ENCODE results near the gene MS4A6E.
"Not testable (repeated sequence)": the region's sequence is repeated elsewhere in the genome, so short reads cannot be mapped to it uniquely, and the experiment has no call there.

MS4A6E gene

DNA sequence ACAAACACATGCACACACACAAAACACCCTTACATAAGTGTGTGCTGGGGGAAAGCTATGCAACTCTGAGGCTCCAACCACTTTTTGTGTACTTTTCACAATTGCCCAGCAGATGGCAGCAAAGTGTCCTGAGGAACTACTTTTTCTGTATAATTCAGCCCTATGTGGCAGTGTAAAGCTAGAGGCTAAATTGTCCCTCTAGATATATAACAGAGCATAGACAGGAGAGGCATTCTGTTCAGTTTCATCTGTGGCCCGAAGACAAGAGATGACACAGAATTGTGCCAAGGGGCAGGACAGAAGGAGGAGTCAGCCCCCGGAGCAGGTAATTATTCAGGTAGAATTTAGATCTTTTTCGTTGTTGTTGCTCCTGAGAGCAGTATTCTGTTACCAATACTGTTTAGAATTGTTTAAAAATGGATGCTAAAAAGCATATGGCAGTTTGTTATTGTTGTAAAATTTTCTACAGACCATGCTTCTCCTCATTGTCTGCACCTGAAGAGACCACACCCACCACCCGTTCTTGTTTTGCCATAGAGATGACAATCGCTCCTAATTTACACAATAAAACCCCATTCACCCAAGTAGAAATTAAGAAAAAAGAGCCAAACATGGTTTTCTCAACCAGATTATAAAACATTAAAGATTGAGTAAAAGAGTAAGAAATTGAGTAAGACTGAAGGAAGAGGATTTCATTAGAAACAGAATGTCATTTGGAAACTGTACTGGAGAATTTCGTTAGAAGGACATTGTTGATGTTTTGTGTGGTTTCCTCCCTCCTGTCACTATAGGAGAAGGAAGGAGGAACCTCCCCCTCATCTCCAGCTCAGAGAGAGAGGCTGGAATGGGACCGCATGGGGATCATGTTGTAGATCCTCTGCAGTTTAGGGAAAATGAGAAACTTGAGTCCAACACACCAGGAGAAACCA, 36.8 kb downstream of the MS4A6E start:
- DNase-seq (ENCODE audit: low read depth), result peak; percentile 47
- TF ChIP-seq, protein P1, sequence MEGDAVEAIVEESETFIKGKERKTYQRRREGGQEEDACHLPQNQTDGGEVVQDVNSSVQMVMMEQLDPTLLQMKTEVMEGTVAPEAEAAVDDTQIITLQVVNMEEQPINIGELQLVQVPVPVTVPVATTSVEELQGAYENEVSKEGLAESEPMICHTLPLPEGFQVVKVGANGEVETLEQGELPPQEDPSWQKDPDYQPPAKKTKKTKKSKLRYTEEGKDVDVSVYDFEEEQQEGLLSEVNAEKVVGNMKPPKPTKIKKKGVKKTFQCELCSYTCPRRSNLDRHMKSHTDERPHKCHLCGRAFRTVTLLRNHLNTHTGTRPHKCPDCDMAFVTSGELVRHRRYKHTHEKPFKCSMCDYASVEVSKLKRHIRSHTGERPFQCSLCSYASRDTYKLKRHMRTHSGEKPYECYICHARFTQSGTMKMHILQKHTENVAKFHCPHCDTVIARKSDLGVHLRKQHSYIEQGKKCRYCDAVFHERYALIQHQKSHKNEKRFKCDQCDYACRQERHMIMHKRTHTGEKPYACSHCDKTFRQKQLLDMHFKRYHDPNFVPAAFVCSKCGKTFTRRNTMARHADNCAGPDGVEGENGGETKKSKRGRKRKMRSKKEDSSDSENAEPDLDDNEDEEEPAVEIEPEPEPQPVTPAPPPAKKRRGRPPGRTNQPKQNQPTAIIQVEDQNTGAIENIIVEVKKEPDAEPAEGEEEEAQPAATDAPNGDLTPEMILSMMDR (conservative IDR thresholded peaks at IDR 0.05; ENCODE audit: low read length), result peak; percentile 79
- no peak overlapping the region for H3K4me3 ChIP-seq (ENCODE audit: low read length)

GRCh38 chr11:60366262-60366904, 39.3 kb downstream of the MS4A6E start:
- DNase-seq (ENCODE audit: low read depth); H3K4me3 ChIP-seq (ENCODE audit: low read length): not testable (repeated sequence)

DNA sequence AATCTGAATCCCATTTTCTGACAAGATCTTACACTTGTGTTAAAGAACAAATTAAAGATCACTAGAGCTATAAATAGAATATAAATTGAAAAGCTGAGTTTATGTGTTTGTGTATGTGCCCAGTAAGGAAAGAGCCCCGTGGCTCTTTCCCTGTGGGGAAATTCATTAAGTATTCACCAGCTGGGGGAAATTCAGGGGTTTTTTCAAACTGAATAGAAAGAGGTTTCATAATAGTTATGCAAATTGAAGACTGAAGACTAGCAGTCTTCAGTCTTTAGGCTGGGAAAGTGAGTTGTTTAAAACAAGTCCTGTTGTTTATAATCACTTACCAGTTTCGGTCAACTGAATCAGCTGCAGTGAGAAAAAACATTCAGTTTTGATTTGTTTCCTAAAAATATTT, 40.0 kb downstream of the MS4A6E start:
- H3K4me3 ChIP-seq (ENCODE audit: low read length), result no peak overlapping the region
- TF ChIP-seq, protein P1 (conservative IDR thresholded peaks at IDR 0.05; ENCODE audit: low read length), result no peak
- no peak for DNase-seq (ENCODE audit: low read depth)

DNA sequence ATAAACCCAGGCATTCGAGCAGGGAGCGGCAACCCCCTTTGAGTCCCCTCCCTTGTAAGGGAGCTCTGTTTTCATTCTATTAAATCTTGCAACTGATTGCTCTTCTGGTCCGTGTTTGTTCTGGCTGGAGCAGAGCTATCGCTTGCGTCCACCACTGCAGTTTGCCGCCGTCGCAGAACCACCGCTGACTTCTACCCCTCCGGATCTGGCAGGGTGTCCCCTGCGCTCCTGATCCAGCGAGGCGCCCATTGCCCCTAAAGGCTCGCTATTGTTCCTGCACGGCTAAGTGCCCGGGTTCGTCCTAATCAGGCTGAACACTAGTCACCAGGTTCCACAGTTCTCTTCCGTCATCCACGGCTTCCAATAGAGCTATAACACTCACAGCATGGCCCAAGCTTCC, 40.8 kb downstream of the MS4A6E start:
- DNase-seq (ENCODE audit: low read depth), result no peak
- TF ChIP-seq, protein P1 (conservative IDR thresholded peaks at IDR 0.05; ENCODE audit: low read length), result no peak

GRCh38 chr11:60370252-60370810, 43.3 kb downstream of the MS4A6E start:
- TF ChIP-seq, protein P1 (conservative IDR thresholded peaks at IDR 0.05; ENCODE audit: low read length), result no peak
- no peak overlapping the region for H3K4me3 ChIP-seq (ENCODE audit: low read length)
- DNase-seq (ENCODE audit: low read depth), result no peak

More for the DNA sequence above, 40.8 kb downstream of the MS4A6E start:
- H3K4me3 ChIP-seq (ENCODE audit: low read length), result no peak overlapping the region

DNA sequence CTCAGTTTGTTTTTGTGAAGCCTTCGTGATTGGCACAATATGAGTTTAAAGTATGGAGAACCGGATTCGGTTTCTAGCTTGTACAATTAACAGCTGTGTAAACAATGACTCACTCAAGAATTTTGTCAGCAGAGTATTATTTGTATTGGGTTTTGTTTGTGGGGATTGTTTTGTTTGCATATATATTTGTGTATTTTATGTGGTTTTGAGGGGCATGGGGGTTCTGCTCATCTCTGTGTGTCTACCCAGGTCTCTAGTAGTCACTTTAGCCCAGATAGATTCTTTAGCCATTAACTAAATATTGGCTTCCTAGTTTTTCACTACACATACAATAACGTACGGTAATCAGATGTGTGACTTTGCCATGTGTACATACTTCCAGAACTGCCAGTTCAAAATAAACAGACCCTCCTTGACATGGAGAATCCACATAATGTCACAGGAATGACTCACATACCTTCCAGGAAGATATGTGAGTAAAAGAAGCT, 43.8 kb downstream of the MS4A6E start:
- no peak overlapping the region for H3K4me3 ChIP-seq (ENCODE audit: low read length)
- no peak for DNase-seq (ENCODE audit: low read depth)
- TF ChIP-seq, protein P1 (conservative IDR thresholded peaks at IDR 0.05; ENCODE audit: low read length), result no peak

- no peak overlapping the region for H3K4me3 ChIP-seq (ENCODE audit: low read length)
- no peak for DNase-seq (ENCODE audit: low read depth)
- TF ChIP-seq, protein P1 (conservative IDR thresholded peaks at IDR 0.05; ENCODE audit: low read length), result no peak
Measured at GRCh38 chr11:60371386-60371785, 44.3 kb downstream of the MS4A6E start.

All from AG10803 (cell line).